Colon (tissue), 2 donors: ENCODE results near the gene XRCC1.
"Not testable (repeated sequence)": the region's sequence is repeated elsewhere in the genome, so short reads cannot be mapped to it uniquely, and the experiment has no call there.

Source experiments
- FAIRE-seq: peaks from 2 replicates; lab custom pipeline; 2012; peaks lifted over from hg19 to GRCh38; lab: Jason Lieb, UNC
- donor health status: control.
- donor health status: control.

XRCC1 gene

GRCh38 chr19:43575955-43576878 is 890 bp upstream of the XRCC1 start:
- FAIRE-seq: no peak

- no peak for FAIRE-seq
Observed at GRCh38 chr19:43574424-43575155, 737 bp downstream of the XRCC1 start.

- FAIRE-seq: no peak
Observed at GRCh38 chr19:43572171-43572588, 3.1 kb downstream of the XRCC1 start.

- FAIRE-seq: no peak
Observed at GRCh38 chr19:43570174-43570791, 5.0 kb downstream of the XRCC1 start.

- FAIRE-seq: no peak
Observed at GRCh38 chr19:43569657-43570056, 5.7 kb downstream of the XRCC1 start.

GRCh38 chr19:43564800-43565199 is 10.5 kb downstream of the XRCC1 start:
- FAIRE-seq: no peak

GRCh38 chr19:43563816-43564457 is 11.4 kb downstream of the XRCC1 start:
- FAIRE-seq: no peak

- no peak for FAIRE-seq
Observed at GRCh38 chr19:43562698-43563241, 12.6 kb downstream of the XRCC1 start.

GRCh38 chr19:43562226-43562697 is 13.1 kb downstream of the XRCC1 start:
- FAIRE-seq: no peak

GRCh38 chr19:43561139-43561970 is 14.0 kb downstream of the XRCC1 start:
- no peak for FAIRE-seq

GRCh38 chr19:43560687-43561086 is 14.6 kb downstream of the XRCC1 start:
- FAIRE-seq: no peak

GRCh38 chr19:43555185-43555770 is 20.0 kb downstream of the XRCC1 start:
- FAIRE-seq: no peak

GRCh38 chr19:43554317-43554895 is 20.9 kb downstream of the XRCC1 start:
- FAIRE-seq: no peak

GRCh38 chr19:43553656-43554055 is 21.7 kb downstream of the XRCC1 start:
- FAIRE-seq: no peak

- FAIRE-seq: no peak
Observed at GRCh38 chr19:43552616-43553015, 22.7 kb downstream of the XRCC1 start.

GRCh38 chr19:43552198-43552450 is 23.2 kb downstream of the XRCC1 start:
- FAIRE-seq: no peak

- no peak for FAIRE-seq
Observed at GRCh38 chr19:43551399-43552197, 23.7 kb downstream of the XRCC1 start.

GRCh38 chr19:43548706-43549105 is 26.6 kb downstream of the XRCC1 start:
- FAIRE-seq: no peak

- not testable (repeated sequence) for FAIRE-seq
Observed at GRCh38 chr19:43547926-43548325, 27.4 kb downstream of the XRCC1 start.

- no peak for FAIRE-seq
Observed at GRCh38 chr19:43546581-43546980, 28.7 kb downstream of the XRCC1 start.
